Adrenal gland (tissue), 5 donors: Measurements from ENCODE around the gene MRPL51.

ENCODE experiments used
- POLR2A ChIP-seq, 2 donors: fragments of 450-650 bp; IDR thresholded peaks; one replicate each; pipeline ENCODE4 v1.6.1; 2017; ENCODE audit warnings: antibody characterized with exemption in 2 of 2, mild to moderate bottlenecking in 2 of 2, moderate library complexity in 1 of 2
- TF ChIP-seq, protein P1 (sequence below), 6 experiments: fragments of 450-650 bp in 4 of 6; fragments of 200-600 bp in 2 of 6; sonication (generic) in 1 of 6; IDR thresholded peaks; 1 replicate in 5 of 6; 2 replicates in 1 of 6; pipeline versions ENCODE4 v1.5.1 to v1.8.0; 2016 to 2021; ENCODE audit warnings: antibody characterized with exemption in 6 of 6, mild to moderate bottlenecking in 2 of 6, moderate library complexity in 1 of 6
- donor health status: DM: no; HTN: no; CAD: no.

DNA sequence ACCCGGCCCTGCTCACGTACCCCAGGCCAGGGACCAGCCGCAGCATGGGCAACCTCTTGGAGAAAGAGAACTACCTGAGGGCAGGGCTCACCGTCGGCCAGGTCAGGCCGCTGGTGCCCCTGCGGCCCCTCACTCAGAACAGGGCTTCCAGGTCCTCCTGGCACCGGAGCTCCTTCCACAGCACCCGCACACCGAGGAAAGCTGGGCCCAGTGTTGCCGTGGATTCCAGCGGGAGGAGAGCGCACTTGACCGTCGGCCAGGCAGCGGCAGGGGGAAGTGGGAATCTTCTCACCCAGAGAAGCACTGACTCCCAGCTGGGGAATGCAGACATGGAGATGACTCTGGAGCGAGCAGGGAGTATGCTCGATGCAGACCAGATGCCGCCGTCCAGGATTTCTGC is 14.6 kb downstream of the MRPL51 start:
- TF ChIP-seq POLR2A (IDR thresholded peaks at IDR 0.05) = no peak
- TF ChIP-seq, protein P1, sequence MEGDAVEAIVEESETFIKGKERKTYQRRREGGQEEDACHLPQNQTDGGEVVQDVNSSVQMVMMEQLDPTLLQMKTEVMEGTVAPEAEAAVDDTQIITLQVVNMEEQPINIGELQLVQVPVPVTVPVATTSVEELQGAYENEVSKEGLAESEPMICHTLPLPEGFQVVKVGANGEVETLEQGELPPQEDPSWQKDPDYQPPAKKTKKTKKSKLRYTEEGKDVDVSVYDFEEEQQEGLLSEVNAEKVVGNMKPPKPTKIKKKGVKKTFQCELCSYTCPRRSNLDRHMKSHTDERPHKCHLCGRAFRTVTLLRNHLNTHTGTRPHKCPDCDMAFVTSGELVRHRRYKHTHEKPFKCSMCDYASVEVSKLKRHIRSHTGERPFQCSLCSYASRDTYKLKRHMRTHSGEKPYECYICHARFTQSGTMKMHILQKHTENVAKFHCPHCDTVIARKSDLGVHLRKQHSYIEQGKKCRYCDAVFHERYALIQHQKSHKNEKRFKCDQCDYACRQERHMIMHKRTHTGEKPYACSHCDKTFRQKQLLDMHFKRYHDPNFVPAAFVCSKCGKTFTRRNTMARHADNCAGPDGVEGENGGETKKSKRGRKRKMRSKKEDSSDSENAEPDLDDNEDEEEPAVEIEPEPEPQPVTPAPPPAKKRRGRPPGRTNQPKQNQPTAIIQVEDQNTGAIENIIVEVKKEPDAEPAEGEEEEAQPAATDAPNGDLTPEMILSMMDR (IDR thresholded peaks at IDR 0.05) = no peak
